AG09319 (cell line): ENCODE results near the gene IRF6.

Experiments used
- DNase-seq: peaks from one replicate; pipeline ENCODE4 v3.0.0-alpha.2; 2010; ENCODE audit warnings: low read depth; ENCODE audit errors: extremely low read depth
- TF ChIP-seq, protein P1 (sequence below): IDR thresholded peaks from 2 replicates; pipeline ENCODE4 v1.5.1; 2011; ENCODE audit warnings: low read depth, mild to moderate bottlenecking, inconsistent platforms, low read length, moderate library complexity

Gene IRF6

GRCh38 chr1:209789245-209789644 lies 16.7 kb downstream of the IRF6 start:
- no peak for DNase-seq
- TF ChIP-seq, protein P1, sequence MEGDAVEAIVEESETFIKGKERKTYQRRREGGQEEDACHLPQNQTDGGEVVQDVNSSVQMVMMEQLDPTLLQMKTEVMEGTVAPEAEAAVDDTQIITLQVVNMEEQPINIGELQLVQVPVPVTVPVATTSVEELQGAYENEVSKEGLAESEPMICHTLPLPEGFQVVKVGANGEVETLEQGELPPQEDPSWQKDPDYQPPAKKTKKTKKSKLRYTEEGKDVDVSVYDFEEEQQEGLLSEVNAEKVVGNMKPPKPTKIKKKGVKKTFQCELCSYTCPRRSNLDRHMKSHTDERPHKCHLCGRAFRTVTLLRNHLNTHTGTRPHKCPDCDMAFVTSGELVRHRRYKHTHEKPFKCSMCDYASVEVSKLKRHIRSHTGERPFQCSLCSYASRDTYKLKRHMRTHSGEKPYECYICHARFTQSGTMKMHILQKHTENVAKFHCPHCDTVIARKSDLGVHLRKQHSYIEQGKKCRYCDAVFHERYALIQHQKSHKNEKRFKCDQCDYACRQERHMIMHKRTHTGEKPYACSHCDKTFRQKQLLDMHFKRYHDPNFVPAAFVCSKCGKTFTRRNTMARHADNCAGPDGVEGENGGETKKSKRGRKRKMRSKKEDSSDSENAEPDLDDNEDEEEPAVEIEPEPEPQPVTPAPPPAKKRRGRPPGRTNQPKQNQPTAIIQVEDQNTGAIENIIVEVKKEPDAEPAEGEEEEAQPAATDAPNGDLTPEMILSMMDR: no peak

DNA sequence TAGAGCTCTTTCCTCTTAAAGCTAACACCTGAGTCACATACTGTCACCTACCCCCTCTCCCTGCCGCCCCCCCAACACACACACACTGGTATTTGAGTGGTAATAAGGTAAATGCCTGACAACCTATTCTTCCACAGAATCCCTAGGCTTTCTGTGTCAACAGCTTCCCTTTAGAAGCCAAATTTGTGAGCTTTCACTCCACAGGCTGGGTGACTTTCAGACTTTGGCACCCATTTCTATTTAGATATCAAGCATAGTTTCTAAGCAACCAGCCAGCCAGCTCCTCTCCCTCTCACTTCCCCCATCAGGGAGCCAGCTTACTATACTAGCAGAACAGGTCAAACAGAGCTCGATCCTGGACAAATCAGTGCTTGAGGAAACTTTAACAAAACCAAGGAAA lies 18.4 kb downstream of the IRF6 start:
- TF ChIP-seq, protein P1: no peak
- no peak for DNase-seq

DNA sequence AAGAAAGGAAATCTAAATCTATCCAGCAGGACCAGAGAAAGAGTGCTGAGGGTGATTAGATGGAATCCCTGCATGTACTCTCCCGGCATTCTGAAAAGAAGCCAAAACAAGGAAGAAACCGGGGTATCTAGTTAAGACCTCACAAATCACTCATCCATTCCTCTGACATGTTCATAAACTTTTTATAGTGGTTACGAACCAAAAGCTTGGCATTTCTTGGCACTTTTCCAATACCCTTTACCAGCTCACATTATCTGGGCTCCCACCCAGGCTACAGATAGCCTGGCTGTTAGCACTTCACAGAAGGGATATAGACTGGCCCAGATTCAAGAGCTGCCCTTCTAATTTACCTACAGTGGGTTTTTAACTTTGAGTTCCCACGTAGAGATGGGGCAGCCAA lies 19.8 kb downstream of the IRF6 start:
- no peak for DNase-seq
- TF ChIP-seq, protein P1: no peak

- TF ChIP-seq, protein P1: no peak
- DNase-seq: no peak
Measured at GRCh38 chr1:209785592-209785991, 20.4 kb downstream of the IRF6 start.

GRCh38 chr1:209784265-209785169 lies 21.4 kb downstream of the IRF6 start, which contains the start of gene C1orf74:
C1orf74 (minus strand) TSS chr1:209784559; CDS start chr1:209783634, 925 bp downstream.
- peak; percentile 94 for DNase-seq
- TF ChIP-seq, protein P1: no peak

DNA sequence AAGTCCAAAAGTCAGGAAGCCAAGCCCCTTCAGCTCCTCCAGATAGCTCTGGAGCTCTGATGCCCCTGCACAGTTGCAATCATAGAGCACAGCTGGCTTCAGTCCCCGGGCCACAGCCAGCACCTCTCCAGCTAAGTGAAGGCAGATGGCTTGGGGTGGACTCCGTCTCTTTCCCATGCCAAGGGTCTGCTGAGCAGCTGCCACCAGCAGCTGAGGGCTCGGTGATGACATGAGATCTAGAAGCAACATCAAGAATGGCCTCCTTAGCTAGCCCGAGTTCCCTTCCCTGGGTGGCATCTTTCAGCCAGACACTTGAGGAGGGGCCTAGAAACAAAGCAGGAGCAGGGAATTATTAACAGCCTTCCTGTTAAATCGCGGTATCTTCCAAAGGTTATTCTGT lies 22.6 kb downstream of the IRF6 start:
- TF ChIP-seq, protein P1: no peak
- no peak for DNase-seq

DNA sequence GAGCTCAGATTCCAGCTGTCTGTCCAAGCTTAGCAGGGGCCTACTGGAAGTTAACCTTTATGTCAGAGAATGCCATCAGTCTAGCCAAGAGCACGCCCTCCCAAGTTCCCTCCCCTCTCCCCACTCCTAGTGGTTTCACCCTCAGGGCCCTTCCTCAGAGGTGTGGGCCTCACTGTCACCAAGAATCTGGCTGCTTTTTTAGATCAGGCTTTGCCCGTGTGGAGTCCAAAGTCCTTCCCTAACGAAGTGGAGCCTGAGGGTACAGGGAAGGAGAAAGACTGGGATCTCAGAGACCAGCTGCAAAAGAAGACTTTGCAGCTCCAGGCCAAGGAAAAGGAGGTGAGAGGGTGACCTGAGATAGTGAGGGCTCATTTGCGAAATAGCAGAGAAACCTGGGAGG lies 25.7 kb downstream of the IRF6 start:
- TF ChIP-seq, protein P1: no peak
- DNase-seq: no peak
